ENCODE measurements around the gene CEP97.

GRCh38 chr3:101758224-101758623 is 33.8 kb downstream of the CEP97 start:
- TF ChIP-seq CTCF (IDR thresholded peaks at IDR 0.05) (no peak), POLR2A (IDR thresholded peaks at IDR 0.05) (no peak)
